Measurements from ENCODE around the gene EFHB.
"Not testable (repeated sequence)": the region's sequence is repeated elsewhere in the genome, so short reads cannot be mapped to it uniquely, and the experiment has no call there.

DNA sequence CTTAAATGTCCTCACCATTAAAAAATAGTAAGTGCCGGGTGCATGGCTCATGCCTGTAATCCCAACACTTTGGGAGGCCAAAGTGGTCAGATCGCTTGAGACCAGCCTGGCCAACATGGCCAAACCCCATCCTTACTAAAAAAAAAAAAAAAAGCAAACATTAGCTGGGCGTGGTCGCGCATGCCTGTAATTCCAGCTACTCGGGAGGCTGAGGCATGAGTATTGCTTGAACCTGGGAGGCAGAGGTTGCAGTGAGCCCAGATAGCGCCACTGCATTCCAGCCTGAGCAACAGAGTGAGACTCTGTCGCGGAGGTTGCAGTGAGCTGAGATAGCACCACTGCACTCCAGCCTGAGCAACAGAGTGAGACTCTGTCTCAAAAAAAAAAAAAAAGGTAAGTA, 23.3 kb upstream of the EFHB start:
- not testable (repeated sequence) for TF ChIP-seq POLR2AphosphoS5 (IDR thresholded peaks at IDR 0.05; ENCODE audit: low read depth, low read length); EZH2phosphoT487 (IDR thresholded peaks at IDR 0.05; ENCODE audit: borderline replicate concordance); POLR2A (IDR thresholded peaks at IDR 0.05; ENCODE audit: borderline replicate concordance, extremely low read depth, insufficient read depth, insufficient read length); FOSL1 (IDR thresholded peaks at IDR 0.05; ENCODE audit: low read depth); EZH2 (IDR thresholded peaks at IDR 0.05); JUND (IDR thresholded peaks at IDR 0.05); SIN3A (IDR thresholded peaks at IDR 0.05; ENCODE audit: low read depth)
- TF ChIP-seq, protein P1, sequence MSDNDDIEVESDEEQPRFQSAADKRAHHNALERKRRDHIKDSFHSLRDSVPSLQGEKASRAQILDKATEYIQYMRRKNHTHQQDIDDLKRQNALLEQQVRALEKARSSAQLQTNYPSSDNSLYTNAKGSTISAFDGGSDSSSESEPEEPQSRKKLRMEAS (IDR thresholded peaks at IDR 0.05) = not testable (repeated sequence)
- TF ChIP-seq, protein P2, sequence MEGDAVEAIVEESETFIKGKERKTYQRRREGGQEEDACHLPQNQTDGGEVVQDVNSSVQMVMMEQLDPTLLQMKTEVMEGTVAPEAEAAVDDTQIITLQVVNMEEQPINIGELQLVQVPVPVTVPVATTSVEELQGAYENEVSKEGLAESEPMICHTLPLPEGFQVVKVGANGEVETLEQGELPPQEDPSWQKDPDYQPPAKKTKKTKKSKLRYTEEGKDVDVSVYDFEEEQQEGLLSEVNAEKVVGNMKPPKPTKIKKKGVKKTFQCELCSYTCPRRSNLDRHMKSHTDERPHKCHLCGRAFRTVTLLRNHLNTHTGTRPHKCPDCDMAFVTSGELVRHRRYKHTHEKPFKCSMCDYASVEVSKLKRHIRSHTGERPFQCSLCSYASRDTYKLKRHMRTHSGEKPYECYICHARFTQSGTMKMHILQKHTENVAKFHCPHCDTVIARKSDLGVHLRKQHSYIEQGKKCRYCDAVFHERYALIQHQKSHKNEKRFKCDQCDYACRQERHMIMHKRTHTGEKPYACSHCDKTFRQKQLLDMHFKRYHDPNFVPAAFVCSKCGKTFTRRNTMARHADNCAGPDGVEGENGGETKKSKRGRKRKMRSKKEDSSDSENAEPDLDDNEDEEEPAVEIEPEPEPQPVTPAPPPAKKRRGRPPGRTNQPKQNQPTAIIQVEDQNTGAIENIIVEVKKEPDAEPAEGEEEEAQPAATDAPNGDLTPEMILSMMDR (IDR thresholded peaks at IDR 0.05 in 2 of 3, conservative IDR thresholded peaks at IDR 0.05 in 1 of 3; ENCODE audit: borderline replicate concordance in 1 of 3, insufficient read depth in 1 of 3, low read depth in 2 of 3, low read length in 2 of 3) = not testable (repeated sequence)
- TF ChIP-seq, protein P3, sequence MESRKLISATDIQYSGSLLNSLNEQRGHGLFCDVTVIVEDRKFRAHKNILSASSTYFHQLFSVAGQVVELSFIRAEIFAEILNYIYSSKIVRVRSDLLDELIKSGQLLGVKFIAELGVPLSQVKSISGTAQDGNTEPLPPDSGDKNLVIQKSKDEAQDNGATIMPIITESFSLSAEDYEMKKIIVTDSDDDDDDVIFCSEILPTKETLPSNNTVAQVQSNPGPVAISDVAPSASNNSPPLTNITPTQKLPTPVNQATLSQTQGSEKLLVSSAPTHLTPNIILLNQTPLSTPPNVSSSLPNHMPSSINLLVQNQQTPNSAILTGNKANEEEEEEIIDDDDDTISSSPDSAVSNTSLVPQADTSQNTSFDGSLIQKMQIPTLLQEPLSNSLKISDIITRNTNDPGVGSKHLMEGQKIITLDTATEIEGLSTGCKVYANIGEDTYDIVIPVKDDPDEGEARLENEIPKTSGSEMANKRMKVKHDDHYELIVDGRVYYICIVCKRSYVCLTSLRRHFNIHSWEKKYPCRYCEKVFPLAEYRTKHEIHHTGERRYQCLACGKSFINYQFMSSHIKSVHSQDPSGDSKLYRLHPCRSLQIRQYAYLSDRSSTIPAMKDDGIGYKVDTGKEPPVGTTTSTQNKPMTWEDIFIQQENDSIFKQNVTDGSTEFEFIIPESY (IDR thresholded peaks at IDR 0.05; ENCODE audit: extremely low read depth, insufficient replicate concordance, low read length) = not testable (repeated sequence)
- TF ChIP-seq, protein P4, sequence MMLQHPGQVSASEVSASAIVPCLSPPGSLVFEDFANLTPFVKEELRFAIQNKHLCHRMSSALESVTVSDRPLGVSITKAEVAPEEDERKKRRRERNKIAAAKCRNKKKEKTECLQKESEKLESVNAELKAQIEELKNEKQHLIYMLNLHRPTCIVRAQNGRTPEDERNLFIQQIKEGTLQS (IDR thresholded peaks at IDR 0.05) = not testable (repeated sequence)
